HEK293 (cell line): Measurements from ENCODE around the gene NOBOX.
"Not testable (repeated sequence)": the region's sequence is repeated elsewhere in the genome, so short reads cannot be mapped to it uniquely, and the experiment has no call there.

ENCODE experiments used
- YY1 ChIP-seq: fragments of 450-650 bp; formaldehyde crosslinking; IDR thresholded peaks from 2 replicates; pipeline ENCODE4 v1.5.1; 2018; ENCODE audit warnings: missing biosample characterization, missing genetic modification characterization
- ZBTB1 ChIP-seq: fragments of 450-650 bp; formaldehyde crosslinking; IDR thresholded peaks from 2 replicates; pipeline ENCODE4 v1.5.1; 2016; ENCODE audit warnings: missing biosample characterization, missing genetic modification characterization
- ZSCAN30 ChIP-seq: fragments of 450-650 bp; IDR thresholded peaks from 2 replicates; pipeline ENCODE4 v1.5.1; 2018; ENCODE audit warnings: missing biosample characterization, mild to moderate bottlenecking, missing genetic modification characterization, moderate library complexity

GRCh38 chr7:144418931-144419330 is 15.4 kb upstream of the NOBOX start:
- not testable (repeated sequence) for TF ChIP-seq ZBTB1, YY1, ZSCAN30 (tag by site-specific recombination)
